ENCODE data around the gene BCAS2.

The BCAS2 gene

GRCh38 chr1:114558544-114558943 is 22.9 kb downstream of the BCAS2 start:
- DNase-seq: no peak

GRCh38 chr1:114554577-114554976 is 26.8 kb downstream of the BCAS2 start:
- DNase-seq: no peak

- DNase-seq: no peak
Observed at GRCh38 chr1:114552106-114552639, 29.2 kb downstream of the BCAS2 start.

- DNase-seq: no peak
Observed at GRCh38 chr1:114551400-114551799, 30.0 kb downstream of the BCAS2 start.

- no peak for DNase-seq
Observed at GRCh38 chr1:114550336-114550735, 31.1 kb downstream of the BCAS2 start.

- no peak for DNase-seq
Observed at GRCh38 chr1:114549137-114549536, 32.3 kb downstream of the BCAS2 start.

GRCh38 chr1:114547076-114547475 is 34.3 kb downstream of the BCAS2 start:
- DNase-seq: no peak

GRCh38 chr1:114545796-114546195 is 35.6 kb downstream of the BCAS2 start:
- DNase-seq: no peak

- no peak for DNase-seq
Observed at GRCh38 chr1:114545315-114545714, 36.1 kb downstream of the BCAS2 start.

- no peak for DNase-seq
Observed at GRCh38 chr1:114540821-114541220, 40.6 kb downstream of the BCAS2 start.

GRCh38 chr1:114540272-114540671 is 41.1 kb downstream of the BCAS2 start:
- DNase-seq: no peak

- DNase-seq: no peak
Observed at GRCh38 chr1:114536043-114536442, 45.4 kb downstream of the BCAS2 start.

- DNase-seq: no peak
Observed at GRCh38 chr1:114535401-114535800, 46.0 kb downstream of the BCAS2 start.

- no peak for DNase-seq
Observed at GRCh38 chr1:114531094-114531493, 50.3 kb downstream of the BCAS2 start.

GRCh38 chr1:114530224-114530623 is 51.2 kb downstream of the BCAS2 start:
- DNase-seq: no peak

GRCh38 chr1:114524944-114525343 is 56.5 kb downstream of the BCAS2 start:
- no peak for DNase-seq

- DNase-seq: no peak
Observed at GRCh38 chr1:114522264-114522575, 59.2 kb downstream of the BCAS2 start.

GRCh38 chr1:114521396-114522263 is 59.8 kb downstream of the BCAS2 start:
- DNase-seq: no peak
